Putamen (tissue), 1 donor: Measurements from ENCODE around the gene STRA6.
A peak's percentile ranks its signal among the peaks of the same experiment; 100 is the strongest.

Experiments
- DNase-seq: peaks from one replicate; pipeline ENCODE4 v3.0.0-alpha.2; 2016; ENCODE audit warnings: low spot score

The STRA6 gene

DNA sequence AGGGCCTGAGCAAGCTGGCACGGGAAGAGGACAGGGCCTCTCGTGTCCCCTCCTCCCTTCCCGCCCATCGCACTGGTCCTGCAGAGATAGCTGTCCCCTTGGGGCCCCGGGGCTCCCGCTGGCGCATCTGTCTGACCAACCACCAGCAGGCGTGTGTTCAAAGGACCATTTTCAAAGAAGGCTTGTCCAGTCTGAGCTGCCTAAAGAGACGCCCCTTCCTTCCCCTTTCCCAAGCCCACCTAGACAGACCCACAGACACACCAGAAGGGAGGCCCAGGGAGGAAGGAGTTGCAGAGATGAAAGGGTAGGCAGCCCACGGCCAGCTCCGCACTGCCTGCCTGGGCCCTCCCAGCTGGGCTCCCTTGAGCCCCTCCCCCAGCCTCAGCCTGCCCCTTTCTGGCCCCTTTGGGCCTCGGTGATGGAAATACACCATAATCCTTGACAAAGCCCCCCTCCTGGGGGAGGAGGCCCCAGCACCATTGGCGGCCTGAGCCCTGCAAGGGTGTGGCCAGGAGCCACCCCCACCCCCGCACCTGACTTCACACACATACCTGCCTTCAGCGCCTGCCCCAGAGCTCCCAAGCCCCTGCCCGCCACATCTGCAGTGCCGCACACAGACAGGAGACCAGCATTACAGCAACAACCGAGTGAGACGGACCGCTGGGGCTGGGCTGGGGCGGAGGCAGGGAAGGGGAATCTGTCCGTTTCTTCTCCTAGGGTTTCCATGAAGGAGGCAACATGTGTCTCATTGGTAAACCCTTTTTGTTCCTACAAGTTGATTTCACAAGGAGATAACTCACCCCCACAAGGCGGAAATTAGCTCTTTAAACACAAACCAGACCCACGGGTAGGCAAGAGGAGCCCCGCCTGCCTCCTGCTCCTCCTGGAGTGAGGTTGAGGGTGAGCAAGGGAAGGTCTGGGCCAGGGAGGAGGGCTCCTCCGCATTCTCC is at the start of gene STRA6:
TSS of gene STRA6 (minus strand) at position 336 of the 950 bp plus-strand sequence. CDS start 520 bp downstream, outside the sequence.
- DNase-seq = no peak

GRCh38 chr15:74252291-74252690 is 49.7 kb upstream of the STRA6 start:
- DNase-seq = no peak

DNA sequence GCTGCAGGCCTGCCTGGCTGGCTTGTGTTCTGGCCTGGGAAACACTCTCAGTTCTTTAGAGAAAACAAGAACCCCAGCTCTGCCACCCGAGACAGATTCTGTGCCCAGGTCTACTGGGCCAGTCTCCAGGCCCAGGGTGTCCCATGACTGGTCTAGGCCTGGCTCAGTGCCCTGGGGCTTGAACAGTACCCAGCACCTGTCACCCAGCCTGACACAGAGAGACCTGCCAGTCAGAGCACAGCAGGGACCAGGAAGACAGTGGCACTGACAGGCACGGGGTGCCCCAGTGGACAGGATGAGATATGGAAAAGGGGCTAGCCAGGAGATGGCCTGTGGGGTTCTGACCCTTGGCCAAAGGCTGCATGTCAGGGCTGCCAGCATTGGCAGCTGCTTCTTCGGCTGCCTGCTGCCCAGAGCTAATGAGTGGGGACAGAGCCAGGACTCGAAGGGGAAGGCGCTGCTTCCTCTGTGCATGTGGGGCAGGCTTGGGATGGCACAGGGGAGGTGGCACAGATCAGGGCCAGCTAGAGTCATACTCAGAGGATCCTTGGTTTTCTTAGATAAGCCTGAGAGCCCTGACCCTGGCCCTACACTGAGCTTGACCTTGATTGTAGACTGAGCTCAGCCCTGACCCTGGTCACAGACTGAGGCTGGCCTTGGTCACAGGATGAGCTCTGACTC is 48.7 kb upstream of the STRA6 start:
- peak; percentile 83 for DNase-seq

- DNase-seq = no peak
These were observed 47.7 kb upstream of the STRA6 start for GRCh38 chr15:74250266-74250665.

DNA sequence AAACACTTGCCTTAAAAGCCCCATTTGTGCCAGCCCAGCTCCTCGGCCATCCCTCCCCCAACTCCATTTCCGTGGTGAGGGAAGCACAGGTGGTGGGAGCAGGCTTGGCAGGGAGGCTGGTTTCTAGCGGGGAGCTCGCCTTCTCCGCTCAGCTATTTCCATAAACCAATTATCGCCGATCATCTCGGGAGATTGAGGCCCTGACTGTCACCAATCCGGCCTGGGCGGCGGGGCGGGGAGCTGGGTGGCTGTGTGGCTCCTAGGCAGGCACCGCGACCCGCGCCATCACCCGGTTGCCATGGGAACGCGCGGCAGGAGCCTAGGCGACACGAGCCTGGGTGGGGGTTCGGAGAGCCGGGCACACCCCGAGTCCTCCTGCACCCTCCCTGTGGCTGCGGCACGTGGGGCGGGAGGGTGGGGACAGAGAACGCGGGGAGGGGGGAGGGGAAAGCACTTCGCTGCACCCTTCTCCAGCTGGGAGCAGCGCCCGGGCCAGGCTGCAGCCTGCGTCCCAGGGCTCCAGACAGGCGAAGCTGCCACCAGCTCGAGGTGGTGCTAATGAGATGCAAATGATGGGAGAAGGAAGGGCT is 42.9 kb upstream of the STRA6 start:
- DNase-seq = peak; percentile 45

- no peak for DNase-seq
These were observed 42.3 kb upstream of the STRA6 start for GRCh38 chr15:74244822-74245341.

- DNase-seq = no peak
These were observed 40.8 kb upstream of the STRA6 start for GRCh38 chr15:74243431-74243830.

DNA sequence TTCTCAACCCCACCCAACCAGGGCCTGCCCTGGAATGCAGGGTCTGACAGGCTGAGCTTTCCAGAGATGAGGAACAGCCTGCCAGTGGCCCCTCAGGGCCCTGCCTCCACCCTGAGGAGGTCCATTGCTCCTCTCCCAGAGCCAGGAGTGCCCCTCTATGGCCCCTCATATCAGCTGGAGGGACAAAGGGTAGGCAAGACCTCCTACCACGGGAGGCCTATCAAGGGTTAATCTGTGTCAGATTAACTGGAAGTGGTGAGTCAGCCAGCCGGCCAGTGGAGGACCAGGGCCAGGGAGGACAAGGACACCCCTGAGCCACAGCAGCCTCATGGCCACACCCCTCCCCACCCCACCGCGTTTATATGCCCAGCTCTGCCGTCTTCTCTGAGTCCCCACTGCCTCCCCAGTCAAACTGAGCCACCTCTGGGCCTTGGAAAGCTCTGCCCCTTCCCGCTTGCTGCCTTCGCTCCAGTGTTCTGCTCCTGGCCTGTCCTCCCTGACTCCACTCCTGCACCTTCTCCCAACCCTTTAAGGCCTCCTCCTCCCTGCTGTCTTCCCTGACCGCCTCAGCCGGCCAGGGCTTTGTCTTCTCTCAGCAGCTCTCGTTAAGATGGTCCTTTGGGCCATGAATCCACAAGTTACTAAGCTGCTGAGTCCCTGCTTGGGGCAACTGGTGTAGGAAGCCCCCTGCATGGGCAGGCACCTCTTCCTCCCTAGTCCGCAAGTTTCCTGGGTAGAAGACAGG is 40.0 kb upstream of the STRA6 start:
- no peak for DNase-seq

GRCh38 chr15:74240897-74241614 is 38.5 kb upstream of the STRA6 start:
- DNase-seq = no peak

DNA sequence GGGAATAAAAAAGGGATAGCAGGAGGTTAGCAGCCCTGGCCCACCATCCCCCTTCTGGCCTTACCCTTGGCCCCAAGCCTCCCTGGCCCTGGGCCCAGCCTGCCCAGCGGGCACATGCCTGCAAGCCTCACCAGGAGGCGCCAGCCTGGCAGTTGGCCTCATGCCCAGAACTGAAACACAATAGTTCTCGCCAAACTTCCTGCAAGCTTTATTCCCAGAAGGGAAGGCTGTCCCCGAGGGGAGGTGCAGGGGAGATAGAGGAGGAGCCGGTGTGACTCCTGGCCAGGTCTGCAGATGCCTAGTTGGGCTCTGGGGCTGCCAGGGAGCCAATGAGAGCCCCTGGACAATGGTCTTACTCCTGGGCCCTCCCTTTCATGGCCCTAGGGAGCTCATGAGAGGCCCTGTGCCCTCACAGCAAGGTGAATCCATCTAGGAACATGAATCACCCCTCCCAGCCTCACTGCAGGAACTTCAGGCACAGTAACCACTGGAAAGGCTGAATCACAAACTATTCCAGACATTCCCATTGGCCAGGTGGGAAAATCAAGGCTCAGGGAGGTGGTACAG is 37.5 kb upstream of the STRA6 start:
- peak; percentile 76 for DNase-seq

- no peak for DNase-seq
These were observed 36.6 kb upstream of the STRA6 start for GRCh38 chr15:74239051-74239705.

DNA sequence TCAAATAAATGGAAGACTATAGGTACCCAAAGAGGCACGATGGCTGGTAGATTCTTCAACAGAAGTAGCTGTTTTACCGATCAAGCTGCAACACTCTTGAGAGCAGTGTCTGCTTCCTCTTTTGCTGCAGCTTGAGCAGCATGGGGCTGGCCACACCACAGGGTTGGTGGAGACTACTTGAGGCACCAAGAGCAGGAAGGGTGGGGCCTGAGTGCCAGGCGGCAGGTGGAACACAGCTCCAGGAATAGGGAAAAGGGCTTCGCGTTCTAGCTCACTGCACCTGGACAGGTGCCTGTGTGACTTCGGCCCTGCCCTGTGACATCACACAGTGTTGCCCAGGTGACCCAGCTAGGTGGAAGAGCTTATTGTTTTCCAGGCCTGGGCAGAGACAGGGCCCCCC is 33.4 kb upstream of the STRA6 start, which contains the start of gene CCDC33:
TSS of gene CCDC33 (plus strand) at position 365 of the 400 bp plus-strand sequence. CDS start 394 bp downstream, outside the sequence.
- DNase-seq = no peak

- DNase-seq = no peak
These were observed 31.9 kb upstream of the STRA6 start for GRCh38 chr15:74234598-74234875.

GRCh38 chr15:74233851-74234597 is 31.4 kb upstream of the STRA6 start:
- no peak for DNase-seq

- DNase-seq = no peak
These were observed 30.8 kb upstream of the STRA6 start for GRCh38 chr15:74233373-74233772.

- no peak for DNase-seq
These were observed 28.9 kb upstream of the STRA6 start for GRCh38 chr15:74231475-74231874.

DNA sequence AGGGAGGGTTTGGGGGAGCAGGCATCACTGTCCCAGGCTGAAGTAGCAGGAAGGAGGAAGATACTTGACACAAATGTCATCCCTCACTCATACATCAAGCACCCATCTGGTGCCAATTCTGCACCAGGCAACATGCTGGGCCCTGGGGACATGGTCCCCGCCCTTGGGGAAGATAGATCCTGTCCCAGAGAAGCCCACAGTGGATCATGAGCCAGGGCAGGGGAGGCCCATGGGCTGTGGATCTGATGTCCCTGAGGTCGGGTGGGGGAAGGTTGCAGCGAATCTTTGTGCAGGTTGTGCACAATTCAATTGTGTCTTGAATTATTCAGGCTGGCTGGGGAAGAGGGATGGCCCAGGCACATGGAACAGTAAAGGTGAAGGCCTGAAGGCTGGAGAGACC is 27.1 kb upstream of the STRA6 start:
- no peak for DNase-seq

GRCh38 chr15:74228723-74229081 is 26.1 kb upstream of the STRA6 start:
- DNase-seq = no peak

DNA sequence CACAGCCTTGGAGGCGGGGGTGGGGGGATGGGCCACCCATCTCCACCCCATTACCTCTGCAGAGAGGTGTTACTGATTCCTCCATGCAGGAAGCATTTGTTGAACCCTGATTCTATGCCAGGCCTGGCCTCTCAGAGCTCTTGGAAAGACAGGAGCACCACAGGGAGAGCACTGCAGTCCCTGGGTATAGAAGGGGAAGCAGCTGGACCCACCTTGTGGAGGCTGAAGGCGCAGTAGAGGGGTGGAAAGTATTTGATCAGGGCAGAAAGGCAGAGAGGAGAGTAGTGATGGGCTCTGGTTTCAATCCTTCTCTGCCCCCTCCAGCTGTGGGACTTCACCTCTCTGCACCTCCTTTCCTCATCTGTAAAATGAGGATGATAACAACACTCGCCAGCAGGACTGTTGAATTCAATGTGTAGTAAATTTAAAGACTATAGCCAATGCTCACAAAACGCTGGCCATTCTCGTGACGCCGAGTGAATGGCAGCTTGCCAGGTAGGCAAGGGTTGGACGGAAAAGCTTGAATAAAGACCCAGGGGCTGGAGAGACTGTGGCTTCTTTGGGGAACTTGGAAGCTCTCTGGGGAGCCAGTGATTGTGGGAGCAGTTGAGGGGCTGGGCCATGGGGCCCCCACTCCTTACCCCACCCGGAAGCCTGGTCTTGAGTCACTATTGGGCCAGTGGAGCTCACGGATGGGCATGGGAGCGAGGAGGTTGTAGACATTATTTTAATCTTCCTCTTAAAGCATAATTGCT is 25.6 kb upstream of the STRA6 start:
- DNase-seq = no peak
